Measurements from ENCODE around the gene GNB1L. TPM values are rescaled to one million over a fixed set of nuclear protein-coding genes. Genes with fewer than 3 reads are reported as not detected.

GNB1L gene
- total and polyA plus RNA-seq, 2 donors (not counting 1 experiment from before 2014, with no cell fraction given) = 6.6 to 12.1 TPM

- Mint-ChIP-seq H3K4me3 (peak overlapping the region; percentile 95), H3K27ac (peak overlapping the region; percentile 97), H3K27me3 (no peaks in the 10 kb centered on the region), H3K9me3 (ENCODE audit: insufficient read depth) (no peaks in the 10 kb centered on the region), H3K4me1 (peaks cover 41% of the 10 kb centered on the region)
- TF ChIP-seq EZH2 (IDR thresholded peaks at IDR 0.05; ENCODE audit: borderline replicate concordance, insufficient read depth, low read depth, low read length, poor library complexity, severe bottlenecking) = no peak
- no peak for TF ChIP-seq CTCF (IDR thresholded peaks at IDR 0.05)
- Histone ChIP-seq H3K4me1 (ENCODE audit: control insufficient read depth in 2 of 2, insufficient read depth in 2 of 2, low read length in 2 of 2) (peaks cover 21 to 26% of the 10 kb centered on the region in 2 donors), H3K9ac (ENCODE audit: low read length) (peak overlapping the region; percentile 97), H2AFZ (ENCODE audit: insufficient read depth, low read depth, low read length, poor library complexity, severe bottlenecking) (peak overlapping the region; percentile 98), H3K36me3 (replicated peaks in 1 of 2; ENCODE audit: control extremely low read depth in 1 of 2, control insufficient read depth in 1 of 2, extremely low read depth in 1 of 2, insufficient read depth in 2 of 2, low read length in 1 of 2) (peaks cover 0 to 14% of the 10 kb centered on the region in 2 experiments), H3K9me3 (ENCODE audit: control extremely low read depth in 1 of 3, control insufficient read depth in 2 of 3, insufficient read depth in 1 of 3, low read length in 2 of 3) (no peaks in the 10 kb centered on the region), H4K20me1 (ENCODE audit: control insufficient read depth, insufficient read depth, low read length, poor library complexity, severe bottlenecking) (peaks cover 22% of the 10 kb centered on the region), H3K79me2 (ENCODE audit: control insufficient read depth, insufficient read depth, low read length) (peaks cover 49% of the 10 kb centered on the region), H3K27ac (ENCODE audit: low read length in 2 of 2) (peak overlapping the region; percentile 85 to 88), H3K4me3 (ENCODE audit: control extremely low read depth in 1 of 5, extremely low read depth in 1 of 5, insufficient read depth in 1 of 5, low read depth in 2 of 5, low read length in 4 of 5) (peak overlapping the region; percentile 0 to 97 (median 88)), H3K27me3 (replicated peaks in 1 of 4; ENCODE audit: control extremely low read depth in 1 of 4, control insufficient read depth in 3 of 4, insufficient read depth in 4 of 4, low read length in 3 of 4) (no peaks in the 10 kb centered on the region), H3K4me2 (replicated peaks; ENCODE audit: low read depth, low read length, poor library complexity, severe bottlenecking) (peak overlapping the region; percentile 94)
- POLR2A ChIA-PET = interaction anchor here (0.5 to 1.3 kb wide), 2 partner anchors 36 to 100 kb away, joined by 3 read pairs; no protein-coding TSS in a partner anchor
- CTCF ChIA-PET = interaction anchor here (0.9 to 1.4 kb wide), 4 partner anchors 11 to 125 kb away, joined by 3 to 6 read pairs (median 4); no protein-coding TSS in a partner anchor
- ATAC-seq (ENCODE audit: low read depth) (peak; percentile 2), DNase-seq (peak; percentile 69)
- 0% methylated on average over 15 of the region's 24 CpGs for WGBS (ENCODE audit: insufficient coverage)
- intact Hi-C loops (cut with micrococcal nuclease) = loop anchor here (1.0 to 10.0 kb wide), 5 partner anchors 36 to 229 kb away; partner anchors contain the start of genes ARVCF and DGCR8
Observed at GRCh38 chr22:19855504-19856409, 1.1 kb upstream of the GNB1L start.

Data from B cell (primary cell).